IMR-90 (cell line): ENCODE data around the gene POU3F2.

Source experiments
- CTCF ChIP-seq: conservative IDR thresholded peaks from 2 replicates; pipeline ENCODE4 v1.5.1; 2012; ENCODE audit warnings: mild to moderate bottlenecking, low read depth, low read length, improper control_type of control experiment
- NFE2L2 ChIP-seq: fragments of 150-350 bp; IDR thresholded peaks from 2 replicates; pipeline ENCODE4 v1.6.1; 2016; ENCODE audit warnings: low read depth, mild to moderate bottlenecking, low read length
- POLR2A ChIP-seq: IDR thresholded peaks from 2 replicates; pipeline ENCODE4 v1.6.1; 2012; ENCODE audit warnings: mild to moderate bottlenecking, low read depth, low read length
- RCOR1 ChIP-seq: IDR thresholded peaks from 2 replicates; pipeline ENCODE4 v1.6.1; 2012; ENCODE audit warnings: mild to moderate bottlenecking, low read length, improper control_type of control experiment; ENCODE audit not compliant: insufficient replicate concordance
- RFX5 ChIP-seq: IDR thresholded peaks from 2 replicates; pipeline ENCODE4 v1.8.0; 2012; ENCODE audit warnings: low read depth, mild to moderate bottlenecking, low read length, moderate library complexity
- SMC3 ChIP-seq: fragments of 150-350 bp; IDR thresholded peaks from 2 replicates; pipeline ENCODE4 v1.6.1; 2016; ENCODE audit warnings: low read depth, mild to moderate bottlenecking, antibody characterized with exemption, low read length, moderate library complexity

DNA sequence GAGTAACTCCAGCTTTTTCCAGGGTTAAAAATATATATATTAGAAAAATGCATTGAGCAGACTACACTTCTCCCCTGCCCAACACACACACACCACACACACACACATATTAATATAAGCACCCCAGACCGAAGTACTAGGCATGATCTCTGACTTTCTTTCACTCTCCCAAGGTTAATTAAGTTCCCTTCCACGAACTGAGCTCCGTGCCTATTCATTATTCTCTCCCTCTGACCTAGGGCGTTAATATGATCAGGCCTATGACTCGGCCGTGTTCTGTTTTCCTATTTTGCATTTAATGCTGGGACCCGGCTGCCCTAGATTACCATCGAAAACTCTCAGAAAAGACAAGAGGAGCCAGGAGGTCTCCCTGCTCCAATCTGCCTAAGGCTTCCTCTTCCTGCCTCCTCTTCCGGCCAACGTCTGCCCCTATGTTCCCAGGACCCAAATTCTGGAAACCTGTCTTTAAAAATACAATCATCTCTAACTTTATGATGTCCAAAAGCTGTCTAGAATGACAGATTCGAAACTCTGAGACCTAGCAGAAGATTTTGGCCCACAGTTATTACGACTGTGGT, 6.1 kb upstream of the POU3F2 start:
- TF ChIP-seq CTCF (no peak), RFX5 (no peak), POLR2A (no peak), SMC3 (no peak), NFE2L2 (no peak), RCOR1 (no peak)
